Measurements from ENCODE around the gene TDRD6.
"Not testable (repeated sequence)": the region's sequence is repeated elsewhere in the genome, so short reads cannot be mapped to it uniquely, and the experiment has no call there.

Gene TDRD6

GRCh38 chr6:46687619-46688097 lies at the start of gene TDRD6:
TDRD6 (plus strand) TSS chr6:46687885; CDS start chr6:46688129, 244 bp downstream.
- in situ Hi-C loops (cut with HindIII; ENCODE audit: low sequenced_read_pairs), result no loop called here

- in situ Hi-C loops (cut with HindIII; ENCODE audit: low sequenced_read_pairs), result no loop called here
Observed at GRCh38 chr6:46637933-46638332, 49.8 kb upstream of the TDRD6 start.

- in situ Hi-C loops (cut with HindIII; ENCODE audit: low sequenced_read_pairs), result no loop called here
Observed at GRCh38 chr6:46638650-46639049, 49.0 kb upstream of the TDRD6 start.

- in situ Hi-C loops (cut with HindIII; ENCODE audit: low sequenced_read_pairs), result no loop called here
Observed at GRCh38 chr6:46642928-46643751, 44.5 kb upstream of the TDRD6 start.

GRCh38 chr6:46645265-46645664 lies 42.4 kb upstream of the TDRD6 start:
- in situ Hi-C loops (cut with HindIII; ENCODE audit: low sequenced_read_pairs), result no loop called here

GRCh38 chr6:46648108-46648507 lies 39.6 kb upstream of the TDRD6 start:
- in situ Hi-C loops (cut with HindIII; ENCODE audit: low sequenced_read_pairs), result not testable (repeated sequence)

GRCh38 chr6:46648869-46649492 lies 38.7 kb upstream of the TDRD6 start:
- in situ Hi-C loops (cut with HindIII; ENCODE audit: low sequenced_read_pairs), result no loop called here

GRCh38 chr6:46651006-46651405 lies 36.7 kb upstream of the TDRD6 start:
- in situ Hi-C loops (cut with HindIII; ENCODE audit: low sequenced_read_pairs), result no loop called here

GRCh38 chr6:46651816-46652215 lies 35.9 kb upstream of the TDRD6 start:
- in situ Hi-C loops (cut with HindIII; ENCODE audit: low sequenced_read_pairs), result no loop called here

GRCh38 chr6:46652232-46652602 lies 35.5 kb upstream of the TDRD6 start:
- in situ Hi-C loops (cut with HindIII; ENCODE audit: low sequenced_read_pairs), result no loop called here

GRCh38 chr6:46652603-46653438 lies 34.9 kb upstream of the TDRD6 start, which contains the start of the genes CYP39A1 and SLC25A27:
CYP39A1 (minus strand) TSS chr6:46652818; CDS start chr6:46652582, 236 bp downstream.
SLC25A27 (plus strand) TSS chr6:46652975; CDS start chr6:46653193, 218 bp downstream.
- in situ Hi-C loops (cut with HindIII; ENCODE audit: low sequenced_read_pairs), result no loop called here

- in situ Hi-C loops (cut with HindIII; ENCODE audit: low sequenced_read_pairs), result no loop called here
Observed at GRCh38 chr6:46653439-46654195, 34.1 kb upstream of the TDRD6 start.

GRCh38 chr6:46655803-46656202 lies 31.9 kb upstream of the TDRD6 start:
- in situ Hi-C loops (cut with HindIII; ENCODE audit: low sequenced_read_pairs), result no loop called here

- in situ Hi-C loops (cut with HindIII; ENCODE audit: low sequenced_read_pairs), result no loop called here
Observed at GRCh38 chr6:46657642-46658041, 30.0 kb upstream of the TDRD6 start.

GRCh38 chr6:46661483-46661882 lies 26.2 kb upstream of the TDRD6 start:
- in situ Hi-C loops (cut with HindIII; ENCODE audit: low sequenced_read_pairs), result no loop called here

GRCh38 chr6:46667377-46667776 lies 20.3 kb upstream of the TDRD6 start:
- in situ Hi-C loops (cut with HindIII; ENCODE audit: low sequenced_read_pairs), result no loop called here

GRCh38 chr6:46674410-46674809 lies 13.3 kb upstream of the TDRD6 start:
- in situ Hi-C loops (cut with HindIII; ENCODE audit: low sequenced_read_pairs), result loop anchor here (5.0 kb wide), 1 partner anchor 33 kb away; no protein-coding TSS in a partner anchor

- in situ Hi-C loops (cut with HindIII; ENCODE audit: low sequenced_read_pairs), result no loop called here
Observed at GRCh38 chr6:46676604-46677313, 10.9 kb upstream of the TDRD6 start.

- in situ Hi-C loops (cut with HindIII; ENCODE audit: low sequenced_read_pairs), result no loop called here
Observed at GRCh38 chr6:46677314-46677654, 10.4 kb upstream of the TDRD6 start.

- in situ Hi-C loops (cut with HindIII; ENCODE audit: low sequenced_read_pairs), result no loop called here
Observed at GRCh38 chr6:46684771-46685170, 2.9 kb upstream of the TDRD6 start.
